Measurements from ENCODE around the gene MT1B. TPM values are rescaled to one million over a fixed set of nuclear protein-coding genes. Genes with fewer than 3 reads are reported as not detected.

MT1B gene
- total and polyA plus RNA-seq, 9 of the 15 experiments (the other 6 are each of a cell fraction or from before 2014, with no cell fraction given), result not detected

GRCh38 chr16:56658327-56658875 is 6.7 kb downstream of the MT1B start:
- BruUV-seq (replicated peaks), result no TSS peak
- ATAC-seq (no peak), FAIRE-seq (no peak), DNase-seq (ENCODE audit: extremely low read depth in 1 of 4, low spot score in 3 of 4) (no peak)
- Histone ChIP-seq H3K27me3 (ENCODE audit: control insufficient read depth in 2 of 2, insufficient read depth in 2 of 2, low read length in 2 of 2) (peaks cover 30 to 70% of the 10 kb centered on the region in 2 experiments; a peak in 4 of 5 replicates), H3K9ac (ENCODE audit: insufficient read depth in 1 of 2, low read depth in 2 of 2, low read length in 2 of 2) (no peak overlapping the region), H3K4me2 (ENCODE audit: insufficient read depth, low read length) (peak overlapping the region; percentile 63; the same call in 1 of the 2 replicates), H3K27ac (ENCODE audit: extremely low read depth, low read depth, low read length) (no peak overlapping the region), H3K9me3 (replicated peaks; ENCODE audit: control insufficient read depth, insufficient read depth, low read depth, low read length) (no peaks in the 10 kb centered on the region), H3K4me3 (no peak overlapping the region), H2AFZ (ENCODE audit: low read depth, low read length) (peak overlapping the region; percentile 51; the same call in 1 of the 2 replicates), H3K4me1 (replicated peaks in 1 of 2; ENCODE audit: control insufficient read depth in 2 of 2, insufficient read depth in 2 of 2, low read length in 2 of 2) (peaks cover 0 to 12% of the 10 kb centered on the region in 2 experiments; a peak in 2 of 5 replicates), H3K36me3 (ENCODE audit: control insufficient read depth, insufficient read depth, low read length) (no peaks in the 10 kb centered on the region), H3K79me2 (ENCODE audit: control insufficient read depth, insufficient read depth, low read length) (no peaks in the 10 kb centered on the region), H4K20me1 (replicated peaks; ENCODE audit: control insufficient read depth, insufficient read depth, low read length) (peaks cover 6% of the 10 kb centered on the region; the same call in 1 of the 2 replicates), H3K9me1 (ENCODE audit: control insufficient read depth, insufficient read depth, low read length) (peaks cover 2% of the 10 kb centered on the region)
- CTCF ChIA-PET (ENCODE audit: low intra/inter-chr PET ratio), result no interaction called here
- WGBS (ENCODE audit: insufficient coverage, low coverage, missing lambda C conversion rate), result 7% methylated on average over 10 of the region's 10 CpGs
- TF ChIP-seq CREM (IDR thresholded peaks at IDR 0.05; ENCODE audit: low read depth) (no peak), REST (IDR thresholded peaks at IDR 0.05; ENCODE audit: borderline replicate concordance) (no peak), REST (CRISPR knock-in tag; IDR thresholded peaks at IDR 0.05; ENCODE audit: low read depth) (no peak), FOXK1 (CRISPR knock-in tag; IDR thresholded peaks at IDR 0.05; ENCODE audit: borderline replicate concordance) (no peak), ZNF717 (CRISPR knock-in tag; IDR thresholded peaks at IDR 0.05) (no peak), IRF1 (CRISPR knock-in tag; IDR thresholded peaks at IDR 0.05; ENCODE audit: borderline replicate concordance) (no peak), SMARCB1 (IDR thresholded peaks at IDR 0.05; ENCODE audit: insufficient read length, low read depth) (no peak), ZNF23 (CRISPR knock-in tag; IDR thresholded peaks at IDR 0.05) (no peak), RBM17 (IDR thresholded peaks at IDR 0.05; ENCODE audit: borderline replicate concordance, low read depth, low read length) (no peak), FOS (IDR thresholded peaks at IDR 0.05; ENCODE audit: extremely low read depth, insufficient read length) (no peak), ZFPM2 (CRISPR knock-in tag; IDR thresholded peaks at IDR 0.05) (no peak), TGIF2 (CRISPR knock-in tag; IDR thresholded peaks at IDR 0.05) (no peak), ARHGAP35 (IDR thresholded peaks at IDR 0.05; ENCODE audit: partially characterized antibody) (no peak), BRD4 (IDR thresholded peaks at IDR 0.05) (no peak)
- intact Hi-C loops (cut with micrococcal nuclease) (no loop called here), in situ Hi-C loops (cut with MboI) (no loop called here)
- POLR2A ChIA-PET, result no interaction called here
